Liver (tissue), 9 donors: ENCODE data around the gene SPINK7. TPM values are rescaled to one million over a fixed set of nuclear protein-coding genes. Genes with fewer than 3 reads are reported as not detected.

Experiments
- DNase-seq: peaks from one replicate; pipeline ENCODE4 v3.0.0-alpha.2; 2017; ENCODE audit warnings: low spot score
- H3K27ac ChIP-seq, 2 donors: one replicate each; pipeline ENCODE4 v1.7.0; 2013; ENCODE audit warnings: inconsistent platforms in 2 of 2, low read length in 2 of 2, control low read depth in 1 of 2, low read depth in 1 of 2, mild to moderate bottlenecking in 1 of 2
- H3K27me3 ChIP-seq, 4 donors: one replicate each; pipeline versions ENCODE4 v1.6.1 to v1.7.0; 2013; ENCODE audit warnings: low read length in 3 of 4, inconsistent platforms in 1 of 4, mild to moderate bottlenecking in 1 of 4, moderate library complexity in 1 of 4; ENCODE audit not compliant: control insufficient read depth in 4 of 4, insufficient read depth in 4 of 4
- H3K36me3 ChIP-seq, 4 donors: one replicate each; pipeline versions ENCODE4 v1.6.1 to v1.7.0; 2013; ENCODE audit warnings: low read length in 3 of 4, mild to moderate bottlenecking in 3 of 4, low read depth in 1 of 4, moderate library complexity in 1 of 4; ENCODE audit not compliant: control insufficient read depth in 4 of 4, insufficient read depth in 3 of 4
- H3K4me1 ChIP-seq, 4 donors: one replicate each; pipeline versions ENCODE4 v1.6.1 to v1.7.0; 2013; ENCODE audit warnings: low read length in 3 of 4, mild to moderate bottlenecking in 3 of 4, moderate library complexity in 1 of 4; ENCODE audit not compliant: control insufficient read depth in 4 of 4, insufficient read depth in 4 of 4
- H3K4me3 ChIP-seq, 3 donors: one replicate each; pipeline versions ENCODE4 v1.6.1 to v1.7.0; 2013; ENCODE audit warnings: low read length in 3 of 3, control low read depth in 1 of 3, low read depth in 1 of 3, mild to moderate bottlenecking in 1 of 3
- H3K9ac ChIP-seq, 2 donors: one replicate each; pipeline ENCODE4 v1.7.0; 2013; ENCODE audit warnings: low read length in 2 of 2, mild to moderate bottlenecking in 2 of 2, moderate library complexity in 2 of 2, control low read depth in 1 of 2, low read depth in 1 of 2
- H3K9me3 ChIP-seq, 4 donors: one replicate each; pipeline versions ENCODE4 v1.6.1 to v1.7.0; 2013; ENCODE audit warnings: low read length in 3 of 4; ENCODE audit not compliant: control insufficient read depth in 4 of 4
- EGR1 ChIP-seq, 2 donors: IDR thresholded peaks; 2 replicates each; pipeline ENCODE4 v1.6.1; 2016 to 2018; ENCODE audit warnings: antibody characterized with exemption in 2 of 2, low read depth in 2 of 2
- FOXA1 ChIP-seq: IDR thresholded peaks from 2 replicates; pipeline ENCODE4 v1.6.1; 2016; ENCODE audit warnings: antibody characterized with exemption
- FOXA2 ChIP-seq: IDR thresholded peaks from 2 replicates; pipeline ENCODE4 v1.6.1; 2016; ENCODE audit warnings: antibody characterized with exemption
- GABPA ChIP-seq, 2 donors: IDR thresholded peaks in 1 of 2; conservative IDR thresholded peaks in 1 of 2; 2 replicates each; pipeline ENCODE4 v1.6.1; 2016; ENCODE audit warnings: antibody characterized with exemption in 2 of 2, mild to moderate bottlenecking in 1 of 2, moderate library complexity in 1 of 2
- HNF4A ChIP-seq, 2 donors: conservative IDR thresholded peaks; 2 replicates each; pipeline ENCODE4 v1.6.1; 2016; ENCODE audit warnings: antibody characterized with exemption in 2 of 2, mild to moderate bottlenecking in 2 of 2
- HNF4G ChIP-seq: IDR thresholded peaks from 2 replicates; pipeline ENCODE4 v1.6.1; 2016; ENCODE audit warnings: antibody characterized with exemption
- JUND ChIP-seq, 2 donors: IDR thresholded peaks; 2 replicates each; pipeline ENCODE4 v1.6.1; 2016; ENCODE audit warnings: antibody characterized with exemption in 2 of 2
- NR2F2 ChIP-seq: IDR thresholded peaks from 2 replicates; pipeline ENCODE4 v1.6.1; 2016; ENCODE audit warnings: antibody characterized with exemption
- RAD21 ChIP-seq, 2 donors: IDR thresholded peaks; 2 replicates each; pipeline ENCODE4 v1.6.1; 2016; ENCODE audit warnings: antibody characterized with exemption in 2 of 2, mild to moderate bottlenecking in 2 of 2
- RXRA ChIP-seq, 2 donors: IDR thresholded peaks; 2 replicates each; pipeline ENCODE4 v1.6.1; 2017 to 2018; ENCODE audit warnings: antibody characterized with exemption in 2 of 2, mild to moderate bottlenecking in 1 of 2
- SP1 ChIP-seq: IDR thresholded peaks from 2 replicates; pipeline ENCODE4 v1.6.1; 2018; ENCODE audit warnings: antibody characterized with exemption, mild to moderate bottlenecking
- TAF1 ChIP-seq: conservative IDR thresholded peaks from 2 replicates; pipeline ENCODE4 v1.6.1; 2016; ENCODE audit warnings: antibody characterized with exemption, mild to moderate bottlenecking
- YY1 ChIP-seq: IDR thresholded peaks from 2 replicates; pipeline ENCODE4 v1.6.1; 2016; ENCODE audit warnings: antibody characterized with exemption, mild to moderate bottlenecking
- WGBS: extraction: QIAGEN DNeasy Blood & Tissue Kit; methylation state at CpG from one replicate; pipeline ENCODE4 v1.1.7; 2013; 5-methylcytosine and 5-hydroxymethylcytosine counted together
- polyA plus RNA-seq, 2 donors: library from polyadenylated mRNA; stranded (reverse) in 1 of 2; unstranded in 1 of 2; fragments of 200-250 nt in 1 of 2; fragments of >200 nt in 1 of 2; fragmentation: Nextera tagmentation in 1 of 2; extraction: Ambion mirVana in 1 of 2; gene quantifications; one replicate each; pipeline versions ENCODE4 v1.2.1 to v1.2.3, GENCODE V29; 2013 to 2015
- total RNA-seq, 2 donors: library from RNA; depleted of rRNA; stranded (reverse); fragments of >200 nt; gene quantifications; one replicate each; pipeline ENCODE4 v1.2.3, GENCODE V29; 2014
- TF ChIP-seq, protein P1 (sequence below): fragments of 150-350 bp; IDR thresholded peaks from 2 replicates; pipeline ENCODE4 v1.5.1; 2017; ENCODE audit warnings: improper control_type of control experiment, low read depth, low read length; ENCODE audit not compliant: missing input control
- TF ChIP-seq, protein P2 (sequence below): IDR thresholded peaks from 2 replicates; pipeline ENCODE4 v1.6.1; 2016; ENCODE audit warnings: antibody characterized with exemption
- TF ChIP-seq, protein P3 (sequence below): IDR thresholded peaks from 2 replicates; pipeline ENCODE4 v1.6.1; 2016; ENCODE audit warnings: antibody characterized with exemption
- TF ChIP-seq, protein P4 (sequence below): IDR thresholded peaks from 2 replicates; pipeline ENCODE4 v1.6.1; 2016; ENCODE audit warnings: antibody characterized with exemption
- donor health status: healthy.
- donor health status: healthy.
- donor health status: healthy.
- donor health status: healthy.
- donor health status: healthy.

SPINK7 gene
- total and polyA plus RNA-seq, 4 donors: not detected

DNA sequence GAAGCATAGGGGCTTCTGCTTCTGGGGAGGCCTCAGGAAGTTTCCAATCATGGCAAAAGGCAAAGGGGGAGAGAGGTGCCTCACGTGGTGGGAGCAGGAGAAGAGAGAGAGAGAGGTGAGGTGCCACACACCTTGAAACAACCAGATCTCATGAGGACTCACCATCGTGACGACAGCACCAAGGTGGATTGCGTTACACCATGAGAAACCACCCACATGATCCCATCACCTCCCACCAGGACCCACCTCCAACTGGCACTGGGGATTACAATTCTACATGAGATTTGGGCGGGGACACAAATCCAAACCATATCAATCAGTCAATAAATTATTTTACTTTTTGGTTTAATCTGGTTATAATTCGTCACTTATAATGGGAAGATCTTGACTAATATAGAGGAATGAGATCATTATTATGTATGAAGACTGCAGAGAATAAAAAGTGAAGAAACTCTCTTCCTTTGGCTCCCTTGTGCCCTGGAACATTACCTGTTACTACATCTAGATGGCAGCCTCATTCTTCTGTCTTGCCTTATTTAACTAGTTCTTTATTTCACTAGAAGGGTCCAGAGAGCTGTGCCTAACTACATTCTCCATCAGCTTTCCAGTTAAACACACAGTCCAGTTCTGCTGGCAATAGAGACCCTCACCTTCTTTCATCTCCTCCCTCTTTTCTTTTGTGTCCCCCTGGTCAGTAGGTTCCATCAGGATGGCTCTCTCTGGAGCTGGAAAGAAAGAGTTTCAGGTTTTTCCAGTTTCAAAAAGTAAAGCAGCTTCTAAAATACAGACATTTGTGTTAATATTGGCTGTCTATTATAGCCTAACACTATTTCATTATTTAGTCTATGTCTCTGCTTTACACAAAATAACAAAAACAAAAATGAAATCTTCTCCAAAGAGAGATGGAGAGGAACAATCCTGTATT, 21.7 kb upstream of the SPINK7 start:
- Histone ChIP-seq H3K9ac (no peak overlapping the region), H3K27ac (no peak overlapping the region), H3K36me3 (no peaks in the 10 kb centered on the region), H3K4me3 (no peak overlapping the region), H3K27me3 (no peaks in the 10 kb centered on the region), H3K9me3 (no peaks in the 10 kb centered on the region), H3K4me1 (no peaks in the 10 kb centered on the region)
- WGBS: 80% methylated on average over 6 of the region's 6 CpGs
- TF ChIP-seq FOXA2 (no peak), RAD21 (IDR thresholded peaks at IDR 0.05) (peak; percentile 68 to 76)
- TF ChIP-seq, protein P1, sequence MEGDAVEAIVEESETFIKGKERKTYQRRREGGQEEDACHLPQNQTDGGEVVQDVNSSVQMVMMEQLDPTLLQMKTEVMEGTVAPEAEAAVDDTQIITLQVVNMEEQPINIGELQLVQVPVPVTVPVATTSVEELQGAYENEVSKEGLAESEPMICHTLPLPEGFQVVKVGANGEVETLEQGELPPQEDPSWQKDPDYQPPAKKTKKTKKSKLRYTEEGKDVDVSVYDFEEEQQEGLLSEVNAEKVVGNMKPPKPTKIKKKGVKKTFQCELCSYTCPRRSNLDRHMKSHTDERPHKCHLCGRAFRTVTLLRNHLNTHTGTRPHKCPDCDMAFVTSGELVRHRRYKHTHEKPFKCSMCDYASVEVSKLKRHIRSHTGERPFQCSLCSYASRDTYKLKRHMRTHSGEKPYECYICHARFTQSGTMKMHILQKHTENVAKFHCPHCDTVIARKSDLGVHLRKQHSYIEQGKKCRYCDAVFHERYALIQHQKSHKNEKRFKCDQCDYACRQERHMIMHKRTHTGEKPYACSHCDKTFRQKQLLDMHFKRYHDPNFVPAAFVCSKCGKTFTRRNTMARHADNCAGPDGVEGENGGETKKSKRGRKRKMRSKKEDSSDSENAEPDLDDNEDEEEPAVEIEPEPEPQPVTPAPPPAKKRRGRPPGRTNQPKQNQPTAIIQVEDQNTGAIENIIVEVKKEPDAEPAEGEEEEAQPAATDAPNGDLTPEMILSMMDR: peak; percentile 40
- DNase-seq: no peak

DNA sequence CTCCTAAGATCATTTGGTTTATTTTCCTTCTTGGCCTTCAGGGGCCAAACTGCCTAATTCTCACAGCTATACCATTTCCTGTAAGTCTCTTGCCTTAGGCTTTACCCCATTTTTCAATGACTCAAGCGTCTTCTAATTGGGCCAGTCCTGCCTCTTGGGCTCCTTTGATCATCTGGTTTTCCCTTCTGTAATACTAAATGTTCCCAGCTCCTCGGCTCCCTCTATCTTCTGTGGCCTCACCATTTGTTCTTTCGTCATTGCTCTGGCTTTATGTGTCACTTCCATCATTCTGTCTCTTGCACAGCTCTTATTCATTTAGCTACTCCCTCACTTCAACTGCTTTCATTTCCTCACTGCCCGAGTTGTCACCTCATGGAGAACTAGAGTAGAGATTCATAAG, 14.5 kb upstream of the SPINK7 start:
- WGBS: 92% methylated on average over 4 of the region's 4 CpGs
- H3K9ac ChIP-seq: no peak overlapping the region
- no peak for TF ChIP-seq FOXA1
- no peaks in the 10 kb centered on the region for H3K36me3 ChIP-seq
- no peaks in the 10 kb centered on the region for H3K9me3 ChIP-seq
- no peak for DNase-seq
- no peaks in the 10 kb centered on the region for H3K27me3 ChIP-seq
- no peak overlapping the region for H3K4me3 ChIP-seq
- peaks cover 0 to 1% (median 0%) of the 10 kb centered on the region in 4 donors for H3K4me1 ChIP-seq
- H3K27ac ChIP-seq: no peak overlapping the region

DNA sequence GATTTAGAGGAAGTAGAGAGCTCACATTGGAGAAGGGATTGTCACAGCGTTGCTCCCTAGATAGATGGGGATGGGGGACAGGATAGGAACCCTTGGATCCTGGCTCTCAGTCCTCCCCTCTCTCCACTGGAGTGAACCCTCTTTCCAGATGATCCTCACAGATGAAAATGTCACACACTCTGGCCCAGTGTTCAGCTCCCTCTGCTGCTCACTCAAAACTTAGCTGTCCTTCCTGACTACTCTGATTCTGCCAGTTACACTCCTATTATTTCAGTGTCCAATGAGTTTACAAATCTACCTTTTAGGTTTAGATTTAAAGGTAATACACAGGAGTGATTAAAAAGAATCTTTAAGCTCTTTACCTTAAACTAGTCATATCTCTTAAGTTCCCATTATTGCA, 5.8 kb upstream of the SPINK7 start:
- 93% methylated on average over 1 of the region's 1 CpG for WGBS
- no peak for DNase-seq
- no peaks in the 10 kb centered on the region for H3K36me3 ChIP-seq
- H3K27ac ChIP-seq: no peak overlapping the region
- peaks cover 0 to 1% (median 0%) of the 10 kb centered on the region in 4 donors for H3K9me3 ChIP-seq
- no peak overlapping the region for H3K9ac ChIP-seq
- no peaks in the 10 kb centered on the region for H3K27me3 ChIP-seq
- H3K4me1 ChIP-seq: peaks cover 0 to 1% (median 0%) of the 10 kb centered on the region in 4 donors
- no peak overlapping the region for H3K4me3 ChIP-seq
- TF ChIP-seq GABPA (IDR thresholded peaks at IDR 0.05 in 1 of 2, conservative IDR thresholded peaks at IDR 0.05 in 1 of 2) (no peak), NR2F2 (no peak), HNF4A (conservative IDR thresholded peaks at IDR 0.05) (no peak), JUND (IDR thresholded peaks at IDR 0.05) (no peak), FOXA1 (no peak), HNF4G (no peak), EGR1 (IDR thresholded peaks at IDR 0.05; ENCODE audit: low read depth in 2 of 2) (no peak), SP1 (no peak), FOXA2 (no peak), YY1 (no peak), RXRA (IDR thresholded peaks at IDR 0.05) (no peak), RAD21 (IDR thresholded peaks at IDR 0.05) (no peak), TAF1 (no peak)
- TF ChIP-seq, protein P2, sequence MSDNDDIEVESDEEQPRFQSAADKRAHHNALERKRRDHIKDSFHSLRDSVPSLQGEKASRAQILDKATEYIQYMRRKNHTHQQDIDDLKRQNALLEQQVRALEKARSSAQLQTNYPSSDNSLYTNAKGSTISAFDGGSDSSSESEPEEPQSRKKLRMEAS: no peak
- TF ChIP-seq, protein P3, sequence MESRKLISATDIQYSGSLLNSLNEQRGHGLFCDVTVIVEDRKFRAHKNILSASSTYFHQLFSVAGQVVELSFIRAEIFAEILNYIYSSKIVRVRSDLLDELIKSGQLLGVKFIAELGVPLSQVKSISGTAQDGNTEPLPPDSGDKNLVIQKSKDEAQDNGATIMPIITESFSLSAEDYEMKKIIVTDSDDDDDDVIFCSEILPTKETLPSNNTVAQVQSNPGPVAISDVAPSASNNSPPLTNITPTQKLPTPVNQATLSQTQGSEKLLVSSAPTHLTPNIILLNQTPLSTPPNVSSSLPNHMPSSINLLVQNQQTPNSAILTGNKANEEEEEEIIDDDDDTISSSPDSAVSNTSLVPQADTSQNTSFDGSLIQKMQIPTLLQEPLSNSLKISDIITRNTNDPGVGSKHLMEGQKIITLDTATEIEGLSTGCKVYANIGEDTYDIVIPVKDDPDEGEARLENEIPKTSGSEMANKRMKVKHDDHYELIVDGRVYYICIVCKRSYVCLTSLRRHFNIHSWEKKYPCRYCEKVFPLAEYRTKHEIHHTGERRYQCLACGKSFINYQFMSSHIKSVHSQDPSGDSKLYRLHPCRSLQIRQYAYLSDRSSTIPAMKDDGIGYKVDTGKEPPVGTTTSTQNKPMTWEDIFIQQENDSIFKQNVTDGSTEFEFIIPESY: no peak
- TF ChIP-seq, protein P4, sequence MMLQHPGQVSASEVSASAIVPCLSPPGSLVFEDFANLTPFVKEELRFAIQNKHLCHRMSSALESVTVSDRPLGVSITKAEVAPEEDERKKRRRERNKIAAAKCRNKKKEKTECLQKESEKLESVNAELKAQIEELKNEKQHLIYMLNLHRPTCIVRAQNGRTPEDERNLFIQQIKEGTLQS: no peak
- TF ChIP-seq, protein P1: no peak
